Measurements from ENCODE around the gene EYS. TPM values are rescaled to one million over a fixed set of nuclear protein-coding genes. Genes with fewer than 3 reads are reported as not detected.

Gene EYS
- total RNA-seq, 1 donor from 2014 or later, result not detected

DNA sequence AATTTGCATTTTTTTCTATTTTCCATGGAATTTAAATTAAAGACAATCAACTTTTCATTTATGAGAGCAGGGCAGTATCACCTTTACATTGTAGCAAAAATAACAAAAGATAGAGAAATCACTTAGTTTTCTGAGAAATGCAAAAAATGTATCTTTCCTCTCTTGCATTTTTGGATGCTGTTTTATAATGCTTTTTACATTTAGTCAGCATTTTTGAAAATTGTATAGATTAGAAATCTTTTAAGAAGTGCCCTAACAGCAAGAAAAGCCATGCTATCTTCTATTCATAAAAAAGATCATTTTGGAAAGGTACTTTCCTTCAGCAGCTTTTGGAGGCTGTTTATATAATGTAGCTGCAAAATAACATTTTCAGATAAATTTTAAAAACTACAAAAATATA is 421.8 kb downstream of the EYS start:
- Histone ChIP-seq H3K4me3 (no peak overlapping the region), H3K36me3 (no peaks in the 10 kb centered on the region), H3K4me1 (no peaks in the 10 kb centered on the region), H3K9me3 (no peaks in the 10 kb centered on the region), H3K27me3 (ENCODE audit: low read depth) (no peaks in the 10 kb centered on the region), H3K27ac (no peak overlapping the region)
- DNase-seq (no peak), ATAC-seq (no peak)
- intact Hi-C loops (cut with DNase I), result no loop called here
- TF ChIP-seq, protein P1, sequence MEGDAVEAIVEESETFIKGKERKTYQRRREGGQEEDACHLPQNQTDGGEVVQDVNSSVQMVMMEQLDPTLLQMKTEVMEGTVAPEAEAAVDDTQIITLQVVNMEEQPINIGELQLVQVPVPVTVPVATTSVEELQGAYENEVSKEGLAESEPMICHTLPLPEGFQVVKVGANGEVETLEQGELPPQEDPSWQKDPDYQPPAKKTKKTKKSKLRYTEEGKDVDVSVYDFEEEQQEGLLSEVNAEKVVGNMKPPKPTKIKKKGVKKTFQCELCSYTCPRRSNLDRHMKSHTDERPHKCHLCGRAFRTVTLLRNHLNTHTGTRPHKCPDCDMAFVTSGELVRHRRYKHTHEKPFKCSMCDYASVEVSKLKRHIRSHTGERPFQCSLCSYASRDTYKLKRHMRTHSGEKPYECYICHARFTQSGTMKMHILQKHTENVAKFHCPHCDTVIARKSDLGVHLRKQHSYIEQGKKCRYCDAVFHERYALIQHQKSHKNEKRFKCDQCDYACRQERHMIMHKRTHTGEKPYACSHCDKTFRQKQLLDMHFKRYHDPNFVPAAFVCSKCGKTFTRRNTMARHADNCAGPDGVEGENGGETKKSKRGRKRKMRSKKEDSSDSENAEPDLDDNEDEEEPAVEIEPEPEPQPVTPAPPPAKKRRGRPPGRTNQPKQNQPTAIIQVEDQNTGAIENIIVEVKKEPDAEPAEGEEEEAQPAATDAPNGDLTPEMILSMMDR (IDR thresholded peaks at IDR 0.05), result no peak

DNA sequence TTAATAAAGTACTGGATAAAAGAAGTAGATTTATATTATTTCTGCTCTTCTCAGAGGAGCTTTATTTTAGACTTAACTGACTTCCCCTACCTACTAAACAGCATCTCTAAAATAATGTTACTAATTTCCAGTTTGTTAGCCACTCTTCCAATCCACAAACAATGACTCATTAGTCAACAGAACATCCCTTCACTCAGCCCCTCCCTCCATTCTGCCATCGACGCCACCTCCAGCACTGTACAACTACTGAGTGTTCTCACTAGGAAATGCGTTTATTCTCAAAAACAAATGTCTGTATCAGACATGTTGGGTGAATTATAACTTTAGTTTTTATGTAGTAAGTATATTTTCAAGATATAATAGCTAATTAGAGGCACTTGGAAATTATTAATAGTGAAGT is 427.0 kb downstream of the EYS start:
- Histone ChIP-seq H3K27me3 (ENCODE audit: low read depth) (no peaks in the 10 kb centered on the region), H3K27ac (no peak overlapping the region), H3K4me3 (no peak overlapping the region), H3K4me1 (no peaks in the 10 kb centered on the region), H3K36me3 (no peaks in the 10 kb centered on the region), H3K9me3 (no peaks in the 10 kb centered on the region)
- TF ChIP-seq, protein P1 (IDR thresholded peaks at IDR 0.05), result no peak
- no peak for DNase-seq
- ATAC-seq, result no peak
- intact Hi-C loops (cut with DNase I), result no loop called here

DNA sequence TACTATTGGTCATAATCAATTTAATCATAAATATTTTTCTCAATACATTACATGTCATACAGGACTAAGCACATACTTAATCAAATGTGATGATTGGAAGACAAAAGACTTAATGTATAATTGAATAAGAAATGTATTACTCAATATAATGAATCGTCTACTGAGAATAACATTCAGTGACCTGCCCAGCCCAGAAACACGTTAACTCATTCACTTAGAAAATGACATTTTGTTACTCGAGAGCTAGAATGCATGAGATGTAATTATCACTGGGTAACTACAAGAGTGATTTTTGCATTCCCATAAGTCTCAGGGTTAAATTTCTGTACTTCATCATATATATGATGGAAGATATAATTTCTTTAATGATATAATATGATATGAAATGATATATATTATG is 444.8 kb downstream of the EYS start:
- Histone ChIP-seq H3K27me3 (ENCODE audit: low read depth) (no peaks in the 10 kb centered on the region), H3K9me3 (no peaks in the 10 kb centered on the region), H3K4me3 (no peak overlapping the region), H3K27ac (no peak overlapping the region), H3K36me3 (no peaks in the 10 kb centered on the region), H3K4me1 (no peaks in the 10 kb centered on the region)
- intact Hi-C loops (cut with DNase I), result no loop called here
- TF ChIP-seq, protein P1 (IDR thresholded peaks at IDR 0.05), result no peak
- no peak for ATAC-seq
- DNase-seq, result no peak

DNA sequence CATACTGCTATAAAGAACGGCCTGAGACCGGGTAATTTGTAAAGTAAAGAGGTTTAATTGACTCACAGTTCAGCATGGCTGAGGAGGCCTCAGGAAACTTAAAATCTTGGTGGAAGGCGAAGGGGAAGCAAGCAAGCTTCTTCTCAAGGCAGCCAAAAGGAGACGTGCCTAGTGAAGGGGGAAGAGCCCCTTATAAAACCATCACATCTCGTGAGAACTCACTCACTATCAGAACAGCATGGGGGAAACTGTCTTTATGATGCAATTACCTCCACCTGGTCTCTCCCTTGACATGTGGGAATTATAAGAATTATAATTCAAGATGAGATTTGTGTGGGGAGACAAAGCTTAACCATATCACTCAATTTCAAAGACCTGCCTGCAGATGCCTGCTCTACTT is 447.0 kb downstream of the EYS start:
- intact Hi-C loops (cut with DNase I), result no loop called here
- DNase-seq, result no peak
- no peak overlapping the region for H3K4me3 ChIP-seq
- H3K9me3 ChIP-seq, result no peaks in the 10 kb centered on the region
- H3K27me3 ChIP-seq (ENCODE audit: low read depth), result no peaks in the 10 kb centered on the region
- TF ChIP-seq, protein P1 (IDR thresholded peaks at IDR 0.05), result no peak
- H3K4me1 ChIP-seq, result no peaks in the 10 kb centered on the region
- no peaks in the 10 kb centered on the region for H3K36me3 ChIP-seq
- H3K27ac ChIP-seq, result no peak overlapping the region
- no peak for ATAC-seq

DNA sequence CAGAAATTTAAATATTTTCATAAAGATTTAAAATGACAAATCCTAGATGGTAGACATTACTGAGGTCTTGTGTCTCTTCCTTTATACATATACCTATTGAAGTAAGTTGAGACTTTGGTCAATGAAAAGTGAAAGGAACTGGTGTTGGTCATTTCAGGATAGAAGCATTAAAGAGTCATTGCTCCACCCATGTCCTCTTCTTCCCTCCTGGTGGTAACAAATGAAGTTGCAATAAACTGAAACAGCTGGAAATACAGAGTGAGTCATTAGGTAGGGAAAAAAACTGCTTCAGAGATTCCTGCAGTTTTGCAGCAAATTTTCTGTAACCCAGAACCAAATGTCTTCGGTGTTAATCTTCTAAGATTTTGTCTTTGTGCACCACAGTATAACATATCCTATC is 448.0 kb downstream of the EYS start:
- intact Hi-C loops (cut with DNase I), result no loop called here
- Histone ChIP-seq H3K9me3 (no peaks in the 10 kb centered on the region), H3K27me3 (ENCODE audit: low read depth) (no peaks in the 10 kb centered on the region), H3K27ac (no peak overlapping the region), H3K36me3 (no peaks in the 10 kb centered on the region), H3K4me1 (no peaks in the 10 kb centered on the region), H3K4me3 (no peak overlapping the region)
- ATAC-seq, result no peak
- DNase-seq, result no peak
- TF ChIP-seq, protein P1 (IDR thresholded peaks at IDR 0.05), result no peak

DNA sequence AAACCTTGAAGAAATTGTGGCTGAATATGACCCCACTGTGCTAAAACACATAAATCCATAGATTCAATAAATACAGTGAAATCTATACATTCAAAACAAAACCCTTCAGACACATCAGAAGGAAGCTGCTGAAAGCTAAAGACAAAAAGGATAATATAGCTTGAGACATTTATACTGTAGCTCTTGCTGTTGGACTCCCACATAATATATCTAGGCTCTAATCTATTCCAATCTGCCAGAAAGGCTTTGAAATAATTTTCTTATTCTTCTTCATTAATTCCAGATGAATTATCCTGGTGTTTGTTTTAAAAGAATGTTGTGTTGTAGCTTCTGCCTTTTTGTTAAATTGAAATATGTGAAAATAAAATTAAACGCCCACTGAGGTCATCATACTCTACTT is 454.0 kb downstream of the EYS start:
- Histone ChIP-seq H3K27ac (no peak overlapping the region), H3K27me3 (ENCODE audit: low read depth) (no peaks in the 10 kb centered on the region), H3K4me1 (no peaks in the 10 kb centered on the region), H3K36me3 (no peaks in the 10 kb centered on the region), H3K4me3 (no peak overlapping the region), H3K9me3 (no peaks in the 10 kb centered on the region)
- DNase-seq (no peak), ATAC-seq (no peak)
- intact Hi-C loops (cut with DNase I), result no loop called here
- TF ChIP-seq, protein P1 (IDR thresholded peaks at IDR 0.05), result no peak
